Endothelial cell of umbilical vein (primary cell): Measurements from ENCODE around the gene DMBT1. TPM values are rescaled to one million over a fixed set of nuclear protein-coding genes. Genes with fewer than 3 reads are reported as not detected.
"Not testable (repeated sequence)": the region's sequence is repeated elsewhere in the genome, so short reads cannot be mapped to it uniquely, and the experiment has no call there.

Experiments used
- BruUV-seq: library from RNA; stranded (reverse); fragments of 400-500 nt; replicated peaks from 2 replicates; lab custom pipeline; 2021; lab: Mats Ljungman, UMichigan
- CTCF ChIA-PET: fragments of 300-600, 350-600 bp; sonication (Branson Sonifier 250); formaldehyde crosslinking; loops from one replicate; lab custom pipeline; 2021; ENCODE audit warnings: antibody characterized with exemption, inconsistent platforms; lab: Charles Lee
- POLR2A ChIA-PET: fragments of 300-600, 350-600 bp; sonication (Branson Sonifier 250); formaldehyde crosslinking; loops from one replicate; lab custom pipeline; 2021; ENCODE audit warnings: antibody characterized with exemption, inconsistent platforms; lab: Charles Lee
- DNase-seq: peaks from one replicate; pipeline ENCODE4 v3.0.0-alpha.2; 2011; ENCODE audit warnings: low read depth, low spot score
- FAIRE-seq: peaks from 2 replicates; lab custom pipeline; 2011; peaks lifted over from hg19 to GRCh38; lab: Jason Lieb, UNC
- H2AFZ ChIP-seq: 2 replicates; pipeline ENCODE4 v1.6.0; 2012; ENCODE audit warnings: low read depth, low read length, control low read depth, inconsistent platforms
- H3K27ac ChIP-seq: 2 replicates; pipeline ENCODE4 v1.5.1; 2011; ENCODE audit warnings: low read depth, mild to moderate bottlenecking, control low read depth, low read length, moderate library complexity; ENCODE audit not compliant: insufficient read depth
- H3K27me3 ChIP-seq, 2 experiments: 2 replicates each; pipeline versions ENCODE4 v1.6.0 to v1.6.1; 2011; ENCODE audit warnings: low read length in 2 of 2, mixed read lengths in 1 of 2; ENCODE audit not compliant: control insufficient read depth in 2 of 2, insufficient read depth in 2 of 2
- H3K36me3 ChIP-seq, 2 experiments: 2 replicates in 1 of 2; 3 replicates in 1 of 2; pipeline ENCODE4 v1.5.1; 2011; ENCODE audit warnings: low read length in 2 of 2, mild to moderate bottlenecking in 1 of 2, moderate library complexity in 1 of 2; ENCODE audit not compliant: control insufficient read depth in 2 of 2, insufficient read depth in 2 of 2; ENCODE audit errors: extremely low read depth in 1 of 2
- H3K4me1 ChIP-seq: 3 replicates; pipeline ENCODE4 v1.5.1; 2011; ENCODE audit warnings: mild to moderate bottlenecking, low read length; ENCODE audit not compliant: control insufficient read depth, insufficient read depth; ENCODE audit errors: extremely low read depth
- H3K4me2 ChIP-seq: 2 replicates; pipeline ENCODE4 v1.6.1; 2011; ENCODE audit warnings: low read length, control low read depth, mixed read lengths; ENCODE audit not compliant: insufficient read depth
- H3K4me3 ChIP-seq, 3 experiments: fragments of 200-600 bp in 1 of 3; sonication (generic), shearing (Covaris generic) in 1 of 3; replicated peaks in 1 of 3; 2 replicates each; pipeline ENCODE4 v1.5.1; 2011 to 2016; ENCODE audit warnings: control low read depth in 3 of 3, low read length in 3 of 3, mild to moderate bottlenecking in 2 of 3, inconsistent platforms in 1 of 3, low read depth in 1 of 3, moderate library complexity in 1 of 3; ENCODE audit not compliant: insufficient read depth in 1 of 3
- H3K79me2 ChIP-seq: 2 replicates; pipeline ENCODE4 v1.6.0; 2012; ENCODE audit warnings: low read length, inconsistent platforms; ENCODE audit not compliant: control insufficient read depth, insufficient read depth
- H3K9ac ChIP-seq: replicated peaks from 2 replicates; pipeline ENCODE3; 2011; ENCODE audit warnings: low read length, control low read depth; ENCODE audit not compliant: insufficient read depth; ENCODE audit errors: extremely low read depth
- H3K9me1 ChIP-seq: replicated peaks from 3 replicates; pipeline ENCODE4 v1.6.0; 2011; ENCODE audit warnings: mild to moderate bottlenecking, low read length; ENCODE audit not compliant: control insufficient read depth, insufficient read depth; ENCODE audit errors: extremely low read depth
- H3K9me3 ChIP-seq: replicated peaks from 2 replicates; pipeline ENCODE4 v1.5.1; 2012; ENCODE audit warnings: low read length, inconsistent platforms; ENCODE audit not compliant: control insufficient read depth, insufficient read depth
- H4K20me1 ChIP-seq: replicated peaks from 2 replicates; pipeline ENCODE3; 2011; ENCODE audit warnings: mild to moderate bottlenecking, low read length; ENCODE audit not compliant: control insufficient read depth, insufficient read depth; ENCODE audit errors: extremely low read depth
- CTCF ChIP-seq, 2 donors: IDR thresholded peaks; 1 replicate in 1 of 2; 2 replicates in 1 of 2; pipeline ENCODE4 v1.5.1; 2011; ENCODE audit warnings: low read length in 2 of 2, mild to moderate bottlenecking in 2 of 2, moderate library complexity in 2 of 2, control low read depth in 1 of 2, inconsistent platforms in 1 of 2, low read depth in 1 of 2; ENCODE audit not compliant: insufficient read depth in 1 of 2; ENCODE audit errors: extremely low read depth in 1 of 2
- EZH2 ChIP-seq: IDR thresholded peaks from 2 replicates; pipeline ENCODE4 v1.6.1; 2012; ENCODE audit warnings: borderline replicate concordance, low read depth, mild to moderate bottlenecking, moderate library complexity, low read length, inconsistent platforms; ENCODE audit not compliant: severe bottlenecking
- FOS ChIP-seq: IDR thresholded peaks from 2 replicates; pipeline ENCODE4 v1.6.1; 2011; ENCODE audit warnings: mild to moderate bottlenecking, low read length, moderate library complexity, borderline replicate concordance; ENCODE audit not compliant: insufficient read depth
- GATA2 ChIP-seq: IDR thresholded peaks from 2 replicates; pipeline ENCODE4 v1.7.0; 2011; ENCODE audit warnings: low read depth, mild to moderate bottlenecking, moderate library complexity, mixed read lengths, low read length; ENCODE audit not compliant: insufficient read length, insufficient read depth
- JUN ChIP-seq: IDR thresholded peaks from 2 replicates; pipeline ENCODE4 v1.6.1; 2011; ENCODE audit warnings: borderline replicate concordance, low read depth; ENCODE audit not compliant: insufficient read length, insufficient read depth
- MYC ChIP-seq: IDR thresholded peaks from one replicate; pipeline ENCODE4 v1.6.1; 2011; ENCODE audit warnings: mild to moderate bottlenecking, low read depth, low read length
- POLR2A ChIP-seq: IDR thresholded peaks from 2 replicates; pipeline ENCODE4 v1.6.1; 2012; ENCODE audit warnings: low read depth, mild to moderate bottlenecking, control low read depth, low read length
- POLR2AphosphoS5 ChIP-seq: IDR thresholded peaks from 2 replicates; pipeline ENCODE4 v1.6.1; 2012; ENCODE audit warnings: low read depth, mild to moderate bottlenecking, control low read depth, low read length, moderate library complexity; ENCODE audit not compliant: insufficient read depth
- dilution Hi-C: fragments of 300-500 bp; cut with MboI; formaldehyde crosslinking; loops from one replicate; pipeline ENCODE4 v1.15.0; 2019; ENCODE audit warnings: low sequenced_read_pairs; ENCODE audit not compliant: extremely low pct_ligation_motif_present
- intact Hi-C: fragments of 100-400 bp; cut with micrococcal nuclease; formaldehyde crosslinking; loops from one replicate; pipeline ENCODE4 v1.10.0; 2022
- polyA plus RNA-seq, 4 experiments: library from polyadenylated mRNA; depleted of rRNA in 3 of 4; stranded (reverse) in 3 of 4; unstranded in 1 of 4; fragments of >200 nt; gene quantifications; 2 replicates each; pipeline versions ENCODE4 v1.2.1 to v1.2.3, GENCODE V29; 2011 to 2012; ENCODE audit warnings: missing spikeins in 1 of 4
- total RNA-seq: library from RNA; stranded (reverse); gene quantifications from 2 replicates; pipeline ENCODE4 v1.2.3, GENCODE V29; 2021

The DMBT1 gene
- total and polyA plus RNA-seq, 2 donors (not counting 3 experiments of a cell fraction or from before 2014, with no cell fraction given) = 0.01 TPM; not detected in 1

DNA sequence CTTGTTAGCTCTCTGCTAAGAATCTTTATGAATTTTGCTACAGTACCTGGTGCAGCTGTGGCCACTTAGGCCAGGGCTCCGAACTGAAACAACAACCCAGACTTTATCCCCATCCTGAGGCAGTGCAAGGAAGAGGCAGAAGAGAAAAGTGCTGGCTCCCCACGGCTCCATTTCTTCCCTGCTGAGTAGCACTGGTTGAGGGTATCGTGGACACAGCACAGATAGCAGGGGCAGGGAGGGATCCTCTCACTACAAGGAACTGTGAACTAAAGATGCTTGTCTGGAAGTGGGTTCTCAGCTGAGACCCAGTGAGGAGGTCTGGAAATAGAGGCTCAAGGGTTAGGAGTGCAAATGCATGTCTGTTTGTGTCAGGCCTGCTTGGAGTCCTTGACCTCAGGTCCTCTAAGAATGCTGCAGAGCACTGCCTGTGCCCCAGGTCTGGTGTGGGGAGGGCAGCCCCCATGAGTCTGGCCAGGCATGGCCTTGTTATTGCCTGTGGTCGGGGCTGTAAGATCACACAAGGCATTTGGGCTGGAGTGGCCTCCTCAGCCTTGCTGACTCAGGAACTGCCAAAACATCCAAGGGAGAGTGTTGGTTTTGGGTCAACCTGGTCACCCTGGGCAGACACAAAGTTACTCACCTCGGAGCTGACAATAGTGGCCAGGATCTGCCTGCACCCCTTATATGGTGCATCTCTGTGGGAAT, 58.1 kb downstream of the DMBT1 start:
- dilution Hi-C loops (no loop called here), intact Hi-C loops (no loop called here)
- DNase-seq (no peak), FAIRE-seq (no peak)
- Histone ChIP-seq H3K9ac (no peak overlapping the region), H4K20me1 (no peaks in the 10 kb centered on the region), H3K4me1 (no peaks in the 10 kb centered on the region), H3K9me3 (no peaks in the 10 kb centered on the region), H3K4me3 (no peak overlapping the region), H2AFZ (no peak overlapping the region), H3K79me2 (no peaks in the 10 kb centered on the region), H3K27me3 (no peaks in the 10 kb centered on the region), H3K9me1 (no peaks in the 10 kb centered on the region), H3K27ac (no peak overlapping the region), H3K36me3 (no peaks in the 10 kb centered on the region), H3K4me2 (no peak overlapping the region)
- ChIA-PET CTCF (no interaction called here), POLR2A (no interaction called here)
- BruUV-seq = no TSS peak
- TF ChIP-seq MYC = no peak
- no peak for TF ChIP-seq EZH2
- TF ChIP-seq CTCF (IDR thresholded peaks at IDR 0.05; ENCODE audit: extremely low read depth in 1 of 2, insufficient read depth in 1 of 2, low read depth in 1 of 2, low read length in 2 of 2) = no peak
- no peak for TF ChIP-seq FOS
- TF ChIP-seq POLR2A = no peak
- no peak for TF ChIP-seq GATA2
- no peak for TF ChIP-seq POLR2AphosphoS5
- TF ChIP-seq JUN = no peak

GRCh38 chr10:122620961-122621360, 60.4 kb downstream of the DMBT1 start:
- DNase-seq, H3K27me3 ChIP-seq, BruUV-seq, H4K20me1 ChIP-seq, dilution Hi-C loops, H3K4me2 ChIP-seq, H3K36me3 ChIP-seq, H3K4me1 ChIP-seq, H2AFZ ChIP-seq, H3K79me2 ChIP-seq, H3K9ac ChIP-seq, intact Hi-C loops, CTCF ChIA-PET, H3K27ac ChIP-seq, H3K4me3 ChIP-seq, FAIRE-seq, H3K9me3 ChIP-seq, H3K9me1 ChIP-seq: not testable (repeated sequence)
- POLR2A ChIA-PET = interaction anchor here (0.9 kb wide), 1 partner anchor 23 kb away, joined by 5 read pairs; no protein-coding TSS in a partner anchor
